ENCODE data around the gene PM20D1.
"Not testable (repeated sequence)": the region's sequence is repeated elsewhere in the genome, so short reads cannot be mapped to it uniquely, and the experiment has no call there.

GRCh38 chr1:205823260-205823659, 26.7 kb downstream of the PM20D1 start:
- not testable (repeated sequence) for TF ChIP-seq EZH2 (IDR thresholded peaks at IDR 0.05; ENCODE audit: borderline replicate concordance); CTCF (IDR thresholded peaks at IDR 0.05; ENCODE audit: poor library complexity)
